HK-2 (cell line): ENCODE data around the gene MOB4.

Source experiments
- DNase-seq: peaks from one replicate; pipeline ENCODE4 v3.0.0-alpha.2; 2018; ENCODE audit not compliant: unreplicated experiment

MOB4 gene

DNA sequence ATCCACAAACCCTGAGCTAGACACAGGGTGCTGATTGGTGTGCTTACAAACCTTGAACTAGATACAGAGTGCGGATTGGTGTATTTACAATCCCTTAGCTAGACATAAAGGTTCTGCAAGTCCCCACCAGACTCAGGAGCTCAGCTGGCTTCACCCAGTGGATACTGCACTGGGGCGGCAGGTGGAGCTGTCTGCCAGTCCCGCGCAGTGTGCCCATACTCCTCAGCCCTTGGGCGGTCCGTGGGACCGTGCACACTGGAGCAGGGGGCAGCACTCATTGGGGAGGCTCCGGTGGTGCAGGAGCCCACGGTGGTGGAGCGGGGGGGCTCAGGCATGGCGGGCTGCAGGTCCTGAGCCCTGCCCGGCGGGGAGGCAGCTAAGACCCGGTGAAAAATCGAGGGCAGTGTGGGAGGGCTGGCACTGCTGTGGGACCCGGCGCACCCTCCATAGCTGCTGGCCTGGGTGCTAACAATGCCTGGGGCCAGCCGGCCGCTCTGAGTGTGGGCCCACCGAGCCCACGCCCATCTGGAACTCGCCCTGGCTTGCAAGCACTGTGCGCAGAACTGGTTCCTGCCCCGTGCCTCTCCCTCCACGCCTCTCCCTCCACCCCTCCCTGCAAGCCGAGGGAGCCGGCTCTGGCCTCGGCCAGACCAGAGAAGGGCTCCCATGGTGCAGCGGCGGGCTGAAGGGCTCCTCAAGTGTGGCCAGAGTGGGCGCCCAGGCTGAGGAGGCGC lies 75.6 kb downstream of the MOB4 start:
- DNase-seq, result no peak

DNA sequence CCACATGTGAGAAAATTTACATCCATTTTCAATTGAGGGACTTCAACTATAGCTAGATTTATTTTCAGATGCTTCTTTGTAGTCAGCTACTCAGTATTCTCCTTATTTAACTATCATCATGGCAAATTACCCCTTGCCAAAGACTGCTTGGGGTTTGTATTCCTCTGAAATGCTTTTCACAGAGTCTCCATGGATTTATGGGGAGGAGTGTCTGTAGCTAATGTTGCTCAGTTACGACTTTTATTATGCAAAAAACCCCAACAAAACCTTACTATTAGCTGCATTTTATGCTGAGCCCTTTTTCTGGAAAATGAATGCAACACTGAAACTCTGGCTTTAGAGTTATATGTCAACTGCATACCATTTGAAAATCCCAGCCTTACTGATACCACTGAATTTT lies 80.9 kb downstream of the MOB4 start:
- DNase-seq, result no peak

DNA sequence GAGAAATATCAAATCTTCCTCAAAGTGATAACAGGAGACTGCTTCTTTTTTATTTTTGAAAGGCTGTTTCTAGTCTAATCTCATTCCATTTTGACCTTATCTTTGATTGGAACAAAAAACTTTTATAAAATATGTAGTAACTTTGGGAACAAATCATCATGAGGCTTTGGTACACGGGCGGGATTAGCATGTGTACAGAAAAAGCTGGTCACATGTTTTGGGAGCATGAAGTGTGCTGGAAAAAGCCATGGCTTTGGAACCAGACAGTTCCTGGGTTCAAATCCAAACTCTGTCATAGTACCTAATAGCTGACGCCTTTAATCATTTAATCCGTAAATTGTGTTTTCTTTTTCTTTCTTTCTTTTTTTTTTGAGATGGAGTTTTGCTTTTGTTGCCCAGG lies 81.3 kb downstream of the MOB4 start:
- DNase-seq, result no peak

DNA sequence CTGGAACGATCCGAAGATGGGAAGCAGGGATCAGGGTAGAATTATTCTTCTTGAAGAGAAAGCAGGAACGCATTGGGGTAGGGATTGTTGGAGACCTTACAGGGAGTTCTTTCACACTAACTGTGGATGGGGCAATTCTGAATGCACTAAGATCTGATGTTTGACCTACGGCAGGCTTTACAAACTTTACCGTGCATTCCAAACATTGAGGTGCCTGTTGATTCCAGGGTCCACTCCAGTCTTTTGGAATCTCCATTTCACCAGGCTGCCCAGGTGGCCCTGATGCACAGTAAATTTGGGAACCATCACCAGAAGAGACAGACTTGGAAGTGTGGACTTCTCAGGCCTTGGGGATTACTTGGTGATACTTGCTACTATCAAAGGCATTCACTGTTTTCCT lies 82.6 kb downstream of the MOB4 start:
- DNase-seq, result no peak

- DNase-seq, result no peak
Observed at GRCh38 chr2:197599285-197599965, 83.6 kb downstream of the MOB4 start.

DNA sequence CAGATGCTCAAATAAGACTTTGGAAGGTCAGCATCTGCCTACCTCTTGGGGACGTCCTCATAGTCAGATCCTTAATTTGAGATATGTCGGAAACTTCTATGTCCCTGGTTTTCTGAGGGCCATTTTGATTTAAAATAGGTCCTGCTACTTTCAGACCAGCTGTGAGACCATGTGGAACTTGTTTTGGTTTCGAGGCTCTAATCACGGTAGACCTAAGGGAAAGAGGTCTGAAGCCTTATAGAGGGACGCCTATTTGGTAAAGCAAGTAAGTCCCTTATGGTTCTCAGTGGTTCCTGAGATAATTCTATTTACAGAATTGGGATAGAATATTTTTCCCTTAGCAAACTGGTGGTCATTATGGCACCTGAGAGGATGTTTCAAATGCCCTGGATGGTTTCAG lies 84.4 kb downstream of the MOB4 start:
- no peak for DNase-seq

DNA sequence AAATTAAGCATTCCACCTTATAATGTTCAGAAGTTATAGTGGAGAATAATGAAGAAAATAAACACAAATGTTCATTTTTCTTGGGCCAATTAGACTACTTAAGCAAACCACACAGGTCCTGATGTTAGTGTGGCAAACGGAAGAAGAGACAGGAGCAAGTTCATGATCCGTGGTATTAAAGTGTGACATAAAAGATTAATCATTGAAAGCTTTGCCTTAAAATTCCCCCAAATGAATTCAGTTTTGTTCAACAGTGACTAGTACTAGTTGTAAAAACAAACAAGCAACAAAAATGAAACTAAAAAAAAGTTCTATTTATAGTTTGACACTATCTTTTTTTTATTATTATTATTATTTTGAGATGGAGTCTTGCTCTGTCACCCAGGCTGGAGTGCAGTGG lies 85.9 kb downstream of the MOB4 start:
- no peak for DNase-seq
